Sigmoid colon (tissue), 4 donors: Measurements from ENCODE around the gene KLHL22.

Experiments used
- EP300 ChIP-seq, 4 donors: sonication (generic); formaldehyde crosslinking; IDR thresholded peaks; one replicate each; pipeline ENCODE4 v1.6.1; 2017; ENCODE audit warnings: antibody characterized with exemption in 4 of 4
- POLR2A ChIP-seq, 2 donors: fragments of 450-650 bp; IDR thresholded peaks; one replicate each; pipeline ENCODE4 v1.6.1; 2016; ENCODE audit warnings: antibody characterized with exemption in 2 of 2, mild to moderate bottlenecking in 2 of 2, moderate library complexity in 2 of 2
- TF ChIP-seq, protein P1 (sequence below), 4 experiments: fragments of 450-650 bp in 3 of 4; fragments of 200-600 bp in 1 of 4; IDR thresholded peaks; one replicate each; pipeline ENCODE4 v1.5.1; 2016 to 2019; ENCODE audit warnings: antibody characterized with exemption in 4 of 4, mild to moderate bottlenecking in 3 of 4, moderate library complexity in 2 of 4

DNA sequence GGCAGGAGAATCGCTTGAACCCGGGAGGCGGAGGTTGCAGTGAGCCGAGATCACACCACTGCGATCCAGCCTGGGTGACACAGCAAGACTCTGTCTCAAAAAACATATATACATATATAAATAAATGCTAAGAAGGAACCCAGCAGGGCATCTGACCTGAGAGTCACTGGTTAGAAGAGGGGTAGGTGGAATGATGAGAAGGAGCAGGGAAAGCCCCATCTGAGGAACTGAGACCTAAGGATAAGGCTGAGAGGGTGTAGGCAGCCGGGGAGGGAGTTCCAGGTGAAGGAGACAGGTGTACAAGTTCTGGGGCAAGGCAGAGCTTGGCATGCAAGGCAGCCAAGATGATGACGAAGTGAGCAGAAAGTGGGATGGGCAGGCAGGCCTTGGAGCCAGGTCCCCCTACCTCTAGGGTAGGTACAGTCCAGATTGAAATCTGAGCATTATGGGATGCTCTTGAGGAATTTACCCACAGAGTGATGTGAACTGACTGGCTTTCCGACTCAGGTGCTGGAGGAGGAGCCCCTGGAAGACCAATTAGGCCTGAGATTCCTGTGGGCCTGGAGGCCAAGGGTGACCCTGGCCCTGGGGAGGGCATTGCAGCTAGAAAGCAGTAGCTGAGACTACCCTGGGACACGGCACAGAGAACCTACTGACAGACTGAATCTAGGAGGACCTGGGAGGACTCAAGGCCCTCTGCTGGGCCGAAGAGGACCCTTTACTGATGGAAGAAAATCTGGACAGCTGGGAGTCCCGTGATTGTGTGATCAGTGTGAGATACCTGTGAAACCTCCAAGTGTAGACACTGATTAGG lies 22.8 kb downstream of the KLHL22 start:
- TF ChIP-seq, protein P1, sequence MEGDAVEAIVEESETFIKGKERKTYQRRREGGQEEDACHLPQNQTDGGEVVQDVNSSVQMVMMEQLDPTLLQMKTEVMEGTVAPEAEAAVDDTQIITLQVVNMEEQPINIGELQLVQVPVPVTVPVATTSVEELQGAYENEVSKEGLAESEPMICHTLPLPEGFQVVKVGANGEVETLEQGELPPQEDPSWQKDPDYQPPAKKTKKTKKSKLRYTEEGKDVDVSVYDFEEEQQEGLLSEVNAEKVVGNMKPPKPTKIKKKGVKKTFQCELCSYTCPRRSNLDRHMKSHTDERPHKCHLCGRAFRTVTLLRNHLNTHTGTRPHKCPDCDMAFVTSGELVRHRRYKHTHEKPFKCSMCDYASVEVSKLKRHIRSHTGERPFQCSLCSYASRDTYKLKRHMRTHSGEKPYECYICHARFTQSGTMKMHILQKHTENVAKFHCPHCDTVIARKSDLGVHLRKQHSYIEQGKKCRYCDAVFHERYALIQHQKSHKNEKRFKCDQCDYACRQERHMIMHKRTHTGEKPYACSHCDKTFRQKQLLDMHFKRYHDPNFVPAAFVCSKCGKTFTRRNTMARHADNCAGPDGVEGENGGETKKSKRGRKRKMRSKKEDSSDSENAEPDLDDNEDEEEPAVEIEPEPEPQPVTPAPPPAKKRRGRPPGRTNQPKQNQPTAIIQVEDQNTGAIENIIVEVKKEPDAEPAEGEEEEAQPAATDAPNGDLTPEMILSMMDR (IDR thresholded peaks at IDR 0.05): no peak
- no peak for TF ChIP-seq POLR2A (IDR thresholded peaks at IDR 0.05)
- TF ChIP-seq EP300 (IDR thresholded peaks at IDR 0.05): no peak
